Measurements from ENCODE around the gene RAMP3. TPM values are rescaled to one million over a fixed set of nuclear protein-coding genes. Genes with fewer than 3 reads are reported as not detected.

The RAMP3 gene
- total and polyA plus RNA-seq, 9 donors, result 2.5 to 7.2 (median 3.8) TPM

- Histone ChIP-seq H3K27ac (ENCODE audit: low read length) (no peak overlapping the region), H3K4me3 (ENCODE audit: low read length) (no peak overlapping the region), H3K9me3 (replicated peaks; ENCODE audit: control insufficient read depth, low read depth, low read length) (no peaks in the 10 kb centered on the region), H3K36me3 (ENCODE audit: control insufficient read depth, insufficient read depth, low read length) (no peaks in the 10 kb centered on the region), H3K4me1 (ENCODE audit: control insufficient read depth, insufficient read depth, low read length) (no peaks in the 10 kb centered on the region), H3K27me3 (ENCODE audit: control insufficient read depth, insufficient read depth, low read length) (peaks cover 4% of the 10 kb centered on the region)
- no peak for DNase-seq
- 88% methylated on average over 5 of the region's 11 CpGs for WGBS (ENCODE audit: insufficient coverage)
These were observed 63.4 kb downstream of the RAMP3 start for GRCh38 chr7:45220846-45221618.

DNA sequence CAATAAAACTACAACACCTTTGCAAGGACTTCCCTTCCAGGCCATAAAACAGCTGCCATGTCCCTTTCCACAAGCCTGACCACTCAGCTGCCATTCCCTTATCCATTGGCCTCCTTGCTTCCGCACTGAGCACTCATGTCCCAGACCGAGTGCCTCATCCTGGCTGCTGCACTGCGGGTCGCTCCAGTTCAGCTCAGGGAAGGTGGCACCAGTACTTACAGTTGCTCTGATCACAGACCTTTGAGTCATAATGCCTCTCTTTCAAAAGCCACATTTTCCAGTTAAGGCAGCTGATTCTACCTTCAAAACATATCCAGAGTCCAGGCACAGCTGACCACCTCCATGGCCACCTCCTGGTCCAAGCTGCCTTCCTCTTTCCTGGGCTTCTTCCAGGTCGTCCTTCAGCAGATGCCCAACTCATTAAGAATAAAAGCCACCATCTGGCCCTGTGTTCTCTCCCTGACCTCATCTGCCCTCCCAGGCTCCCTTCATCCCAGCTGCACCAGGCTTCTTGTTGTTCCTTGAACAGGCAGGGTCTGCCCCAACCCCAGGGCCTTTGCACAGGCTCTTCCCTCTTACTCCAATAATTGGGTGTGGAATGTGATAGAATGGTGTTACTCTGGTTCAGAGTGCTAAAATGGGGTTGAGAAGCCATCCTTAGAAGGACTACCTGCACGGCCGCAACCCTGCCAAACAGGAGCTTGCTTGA lies 64.5 kb downstream of the RAMP3 start:
- Histone ChIP-seq H3K27me3 (ENCODE audit: control insufficient read depth, insufficient read depth, low read length) (peaks cover 2% of the 10 kb centered on the region), H3K4me3 (ENCODE audit: low read length) (no peak overlapping the region), H3K27ac (ENCODE audit: low read length) (no peak overlapping the region), H3K36me3 (ENCODE audit: control insufficient read depth, insufficient read depth, low read length) (no peaks in the 10 kb centered on the region), H3K4me1 (ENCODE audit: control insufficient read depth, insufficient read depth, low read length) (no peaks in the 10 kb centered on the region), H3K9me3 (replicated peaks; ENCODE audit: control insufficient read depth, low read depth, low read length) (no peaks in the 10 kb centered on the region)
- WGBS (ENCODE audit: insufficient coverage), result 88% methylated on average over 7 of the region's 7 CpGs
- DNase-seq, result no peak

DNA sequence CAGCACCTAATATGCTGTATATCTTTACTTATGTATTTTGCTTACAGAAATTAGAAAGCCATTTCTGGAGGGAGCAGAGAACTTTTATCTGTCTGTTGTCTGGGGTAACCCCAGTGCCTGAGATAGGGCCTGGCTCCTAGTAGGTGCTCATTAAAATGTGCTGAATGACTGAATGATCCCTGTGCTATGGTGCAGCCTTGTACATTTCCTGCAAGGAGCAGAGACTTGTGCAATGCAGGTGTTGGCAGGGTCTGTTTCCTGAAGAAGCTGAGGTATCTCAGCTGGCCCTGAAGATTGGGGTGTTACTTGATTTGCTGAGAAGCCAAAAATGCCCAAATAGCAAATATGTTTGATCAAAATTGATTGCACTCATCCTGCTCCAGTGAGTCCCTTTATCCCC lies 65.5 kb downstream of the RAMP3 start:
- H3K36me3 ChIP-seq (ENCODE audit: control insufficient read depth, insufficient read depth, low read length), result no peaks in the 10 kb centered on the region
- no peak for DNase-seq
- H3K27ac ChIP-seq (ENCODE audit: low read length), result no peak overlapping the region
- no peak overlapping the region for H3K4me3 ChIP-seq (ENCODE audit: low read length)
- peaks cover 1% of the 10 kb centered on the region for H3K27me3 ChIP-seq (ENCODE audit: control insufficient read depth, insufficient read depth, low read length)
- H3K9me3 ChIP-seq (replicated peaks; ENCODE audit: control insufficient read depth, low read depth, low read length), result no peaks in the 10 kb centered on the region
- H3K4me1 ChIP-seq (ENCODE audit: control insufficient read depth, insufficient read depth, low read length), result no peaks in the 10 kb centered on the region

DNA sequence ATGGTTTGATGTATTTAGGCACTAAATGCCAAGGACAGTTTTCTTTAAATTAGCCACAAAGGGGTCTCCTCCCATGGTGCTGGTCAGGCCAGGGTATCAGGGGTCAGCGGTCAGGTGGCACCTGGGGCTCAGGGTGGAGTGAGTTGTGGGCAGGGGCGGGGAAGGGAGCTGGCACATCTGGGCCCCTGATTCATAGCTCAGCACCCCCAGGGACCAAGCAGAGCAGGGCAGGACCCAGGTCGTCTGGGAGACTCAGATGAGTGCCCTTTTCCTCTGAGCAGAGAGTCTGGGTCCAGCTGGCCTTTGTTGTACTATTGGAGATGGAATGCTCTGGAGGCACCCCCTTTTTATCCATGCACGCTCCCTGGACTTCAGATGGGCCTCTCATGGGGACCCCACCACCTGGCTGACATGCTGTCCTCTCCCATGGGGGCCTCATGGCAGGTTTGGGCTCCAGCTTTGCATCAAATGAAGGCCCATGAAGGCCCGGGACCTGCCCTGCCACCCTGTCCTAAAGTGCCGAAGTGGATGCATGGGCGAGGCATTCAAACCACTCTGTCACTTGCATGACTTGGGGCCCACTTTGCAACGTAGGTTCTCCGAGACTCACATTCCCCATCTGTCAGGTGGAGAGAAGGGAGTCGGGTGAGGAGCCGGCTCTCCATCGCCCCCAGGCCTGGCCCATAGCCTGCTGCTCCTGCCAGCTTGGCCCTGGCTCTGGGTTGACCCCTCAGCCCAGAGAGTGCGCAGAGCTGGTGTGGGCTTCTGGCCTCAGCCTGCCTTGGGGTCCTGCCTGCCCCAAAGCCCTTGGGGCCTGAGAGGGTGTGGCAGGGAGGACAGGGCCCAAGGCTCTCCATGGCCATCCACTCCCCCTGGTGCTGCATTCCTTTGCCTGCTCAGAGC lies 66.4 kb downstream of the RAMP3 start:
- Histone ChIP-seq H3K27ac (ENCODE audit: low read length) (no peak overlapping the region), H3K36me3 (ENCODE audit: control insufficient read depth, insufficient read depth, low read length) (no peaks in the 10 kb centered on the region), H3K27me3 (ENCODE audit: control insufficient read depth, insufficient read depth, low read length) (peaks cover 2% of the 10 kb centered on the region), H3K4me1 (ENCODE audit: control insufficient read depth, insufficient read depth, low read length) (peaks cover 2% of the 10 kb centered on the region), H3K9me3 (replicated peaks; ENCODE audit: control insufficient read depth, low read depth, low read length) (no peaks in the 10 kb centered on the region), H3K4me3 (ENCODE audit: low read length) (no peak overlapping the region)
- DNase-seq, result no peak
- WGBS (ENCODE audit: insufficient coverage), result 87% methylated on average over 11 of the region's 13 CpGs

DNA sequence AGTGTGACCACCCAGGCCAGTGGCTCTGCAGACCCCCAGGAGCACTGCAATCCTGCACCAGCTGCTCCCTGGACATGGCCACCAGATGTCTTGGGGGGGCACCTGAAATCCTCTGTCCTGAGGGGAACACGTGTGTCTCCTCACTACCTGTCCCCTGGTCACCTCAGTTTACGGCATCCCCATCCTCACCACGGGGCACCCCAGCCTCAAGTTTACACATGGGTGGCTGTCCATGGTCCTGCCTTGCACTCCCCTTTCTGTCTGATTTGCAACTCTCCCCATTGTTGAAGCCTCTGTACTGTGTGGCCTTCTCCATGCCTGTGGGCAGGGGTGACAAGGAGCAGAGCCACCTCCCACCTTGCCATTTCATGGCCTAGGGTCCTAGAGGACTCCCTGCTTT lies 67.2 kb downstream of the RAMP3 start:
- no peak for DNase-seq
- no peaks in the 10 kb centered on the region for H3K9me3 ChIP-seq (replicated peaks; ENCODE audit: control insufficient read depth, low read depth, low read length)
- H3K4me3 ChIP-seq (ENCODE audit: low read length), result no peak overlapping the region
- no peak overlapping the region for H3K27ac ChIP-seq (ENCODE audit: low read length)
- H3K4me1 ChIP-seq (ENCODE audit: control insufficient read depth, insufficient read depth, low read length), result peaks cover 5% of the 10 kb centered on the region
- 0% methylated on average over 2 of the region's 3 CpGs for WGBS (ENCODE audit: insufficient coverage)
- H3K36me3 ChIP-seq (ENCODE audit: control insufficient read depth, insufficient read depth, low read length), result no peaks in the 10 kb centered on the region
- peaks cover 2% of the 10 kb centered on the region for H3K27me3 ChIP-seq (ENCODE audit: control insufficient read depth, insufficient read depth, low read length)

DNA sequence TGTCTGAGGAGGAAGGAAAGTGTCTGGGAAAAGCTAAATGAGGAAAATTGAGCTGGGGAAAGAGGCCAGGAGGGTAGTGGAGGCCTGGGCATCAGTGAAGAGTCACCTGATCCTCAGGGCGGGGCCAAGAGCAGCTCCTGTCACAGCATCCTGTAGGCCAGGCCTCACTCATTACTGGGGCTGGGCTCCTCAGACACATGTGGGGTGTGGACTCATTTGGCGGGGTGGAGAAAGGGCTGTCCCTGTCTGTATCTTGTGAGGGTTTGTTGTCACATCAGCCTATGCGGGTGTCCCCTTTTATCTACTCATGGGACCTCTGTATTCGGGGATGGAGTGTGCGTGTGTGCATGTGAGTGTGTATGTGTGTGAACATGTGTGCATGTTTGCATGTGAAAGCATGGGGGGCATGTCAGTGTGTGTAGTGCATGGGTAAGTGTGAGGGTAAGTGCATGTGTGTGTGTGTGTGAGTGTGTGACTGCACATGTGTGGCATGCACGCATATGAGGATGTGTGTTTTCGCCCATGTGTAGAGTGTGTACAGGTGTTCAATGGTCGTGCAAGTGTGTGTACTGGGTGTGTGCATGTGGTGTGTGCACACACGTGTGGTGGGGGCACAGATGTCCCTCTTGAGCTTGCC lies 67.8 kb downstream of the RAMP3 start:
- H3K9me3 ChIP-seq (replicated peaks; ENCODE audit: control insufficient read depth, low read depth, low read length), result no peaks in the 10 kb centered on the region
- no peak for DNase-seq
- H3K27me3 ChIP-seq (ENCODE audit: control insufficient read depth, insufficient read depth, low read length), result peaks cover 2% of the 10 kb centered on the region
- H3K4me1 ChIP-seq (ENCODE audit: control insufficient read depth, insufficient read depth, low read length), result peaks cover 5% of the 10 kb centered on the region
- H3K4me3 ChIP-seq (ENCODE audit: low read length), result no peak overlapping the region
- 87% methylated on average over 4 of the region's 9 CpGs for WGBS (ENCODE audit: insufficient coverage)
- H3K36me3 ChIP-seq (ENCODE audit: control insufficient read depth, insufficient read depth, low read length), result no peaks in the 10 kb centered on the region
- H3K27ac ChIP-seq (ENCODE audit: low read length), result no peak overlapping the region

- H3K4me1 ChIP-seq (ENCODE audit: control insufficient read depth, insufficient read depth, low read length), result peaks cover 5% of the 10 kb centered on the region
- H3K36me3 ChIP-seq (ENCODE audit: control insufficient read depth, insufficient read depth, low read length), result no peaks in the 10 kb centered on the region
- no peak overlapping the region for H3K27ac ChIP-seq (ENCODE audit: low read length)
- DNase-seq, result no peak
- no peak overlapping the region for H3K4me3 ChIP-seq (ENCODE audit: low read length)
- peaks cover 2% of the 10 kb centered on the region for H3K27me3 ChIP-seq (ENCODE audit: control insufficient read depth, insufficient read depth, low read length)
- 41% methylated on average over 2 of the region's 2 CpGs for WGBS (ENCODE audit: insufficient coverage)
- H3K9me3 ChIP-seq (replicated peaks; ENCODE audit: control insufficient read depth, low read depth, low read length), result no peaks in the 10 kb centered on the region
These were observed 68.4 kb downstream of the RAMP3 start for GRCh38 chr7:45225948-45226335.

DNA sequence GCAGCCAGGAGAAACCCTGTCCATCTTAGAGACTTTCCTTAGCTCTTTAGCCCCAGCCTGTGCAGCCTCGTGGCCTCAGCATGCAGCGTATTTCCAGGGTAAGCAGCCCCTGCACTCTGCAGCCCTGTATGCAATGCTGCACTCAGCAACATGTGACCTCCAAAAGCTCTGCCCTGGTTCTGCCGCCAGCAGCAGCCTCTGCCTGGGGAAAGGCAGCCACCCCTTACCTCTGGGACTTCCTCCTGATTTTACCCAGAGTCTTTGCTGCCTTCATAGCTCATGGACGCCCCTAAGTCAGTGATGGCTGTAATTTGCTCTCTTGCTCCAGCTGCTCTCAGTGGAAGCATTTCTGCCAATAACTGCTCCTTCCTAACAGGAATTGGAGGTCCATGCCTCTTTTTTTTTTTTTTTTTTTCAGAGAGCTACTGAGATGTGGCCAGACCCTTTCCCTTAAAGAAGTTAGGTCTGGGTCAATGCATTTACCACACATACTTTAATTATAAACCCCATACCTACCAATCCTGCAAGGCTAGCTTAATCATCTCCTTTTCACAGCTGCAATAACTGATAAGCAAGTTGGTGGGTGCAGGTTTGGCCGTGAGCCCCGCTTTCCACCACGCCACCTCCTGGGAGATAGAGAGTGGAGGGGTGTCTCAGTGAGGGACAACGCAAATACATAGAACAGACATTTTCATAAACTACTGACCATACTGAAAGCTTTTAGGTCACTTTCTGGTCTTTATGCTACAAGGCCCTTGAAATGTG lies 71.7 kb downstream of the RAMP3 start:
- no peak overlapping the region for H3K27ac ChIP-seq (ENCODE audit: low read length)
- no peak for DNase-seq
- whole genome bisulfite sequencing (ENCODE audit: insufficient coverage), result 61% methylated on average over 3 of the region's 8 CpGs
- peaks cover 2% of the 10 kb centered on the region for H3K27me3 ChIP-seq (ENCODE audit: control insufficient read depth, insufficient read depth, low read length)
- H3K9me3 ChIP-seq (replicated peaks; ENCODE audit: control insufficient read depth, low read depth, low read length), result no peaks in the 10 kb centered on the region
- no peaks in the 10 kb centered on the region for H3K36me3 ChIP-seq (ENCODE audit: control insufficient read depth, insufficient read depth, low read length)
- H3K4me3 ChIP-seq (ENCODE audit: low read length), result no peak overlapping the region
- peaks cover 5% of the 10 kb centered on the region for H3K4me1 ChIP-seq (ENCODE audit: control insufficient read depth, insufficient read depth, low read length)

DNA sequence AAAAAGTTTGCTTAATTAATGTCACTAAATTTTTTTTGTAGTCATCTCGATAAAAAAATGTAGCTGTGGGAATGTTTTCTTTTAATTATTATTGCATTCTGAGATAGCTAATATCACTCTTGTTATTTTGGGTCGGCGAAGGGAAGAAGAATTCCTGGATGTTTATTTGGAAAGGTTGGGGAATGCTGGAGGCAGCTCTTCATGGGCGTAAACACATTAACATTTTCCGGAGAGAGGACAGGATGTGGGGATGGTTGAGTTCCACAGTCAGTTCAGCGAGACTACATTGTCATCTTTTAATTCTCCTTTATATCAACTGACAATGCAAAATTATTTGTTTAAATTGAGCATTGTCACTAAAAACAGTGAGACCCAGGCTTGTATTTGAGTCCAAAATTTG lies 72.5 kb downstream of the RAMP3 start:
- no peak overlapping the region for H3K4me3 ChIP-seq (ENCODE audit: low read length)
- no peak overlapping the region for H3K27ac ChIP-seq (ENCODE audit: low read length)
- H3K9me3 ChIP-seq (replicated peaks; ENCODE audit: control insufficient read depth, low read depth, low read length), result no peaks in the 10 kb centered on the region
- H3K4me1 ChIP-seq (ENCODE audit: control insufficient read depth, insufficient read depth, low read length), result peaks cover 5% of the 10 kb centered on the region
- peaks cover 2% of the 10 kb centered on the region for H3K27me3 ChIP-seq (ENCODE audit: control insufficient read depth, insufficient read depth, low read length)
- no peak for DNase-seq
- no CpG with 5 or more reads among the region's 6 CpGs for WGBS (ENCODE audit: insufficient coverage)
- H3K36me3 ChIP-seq (ENCODE audit: control insufficient read depth, insufficient read depth, low read length), result no peaks in the 10 kb centered on the region

Data from muscle of leg (tissue), 11 donors.